H9 (cell line): Measurements from ENCODE around the gene EPOP. TPM values are rescaled to one million over a fixed set of nuclear protein-coding genes. Genes with fewer than 3 reads are reported as not detected.
A peak's percentile ranks its signal among the peaks of the same experiment; 100 is the strongest.

Experiments used
- DNase-seq: peaks from one replicate; pipeline ENCODE4 v3.0.0-alpha.2; 2017
- H2AFZ ChIP-seq: one replicate; pipeline ENCODE4 v1.6.1; 2013; ENCODE audit warnings: mild to moderate bottlenecking, low read length, control low read depth, moderate library complexity
- H2AK5ac ChIP-seq: 2 replicates; pipeline ENCODE4 v1.6.1; 2013; ENCODE audit warnings: low read length, control low read depth, mixed read lengths; ENCODE audit not compliant: insufficient read length
- H2BK120ac ChIP-seq: one replicate; pipeline ENCODE4 v1.6.1; 2013; ENCODE audit warnings: low read depth, mild to moderate bottlenecking, low read length, control low read depth, inconsistent platforms; ENCODE audit not compliant: poor library complexity, severe bottlenecking
- H2BK12ac ChIP-seq: 2 replicates; pipeline ENCODE4 v1.6.1; 2013; ENCODE audit warnings: low read length, control low read depth, mixed read lengths, low read depth; ENCODE audit not compliant: insufficient read length
- H2BK15ac ChIP-seq: 2 replicates; pipeline ENCODE4 v1.6.1; 2013; ENCODE audit warnings: low read depth, low read length, control low read depth
- H2BK20ac ChIP-seq: one replicate; pipeline ENCODE4 v1.6.1; 2013; ENCODE audit warnings: low read depth, mild to moderate bottlenecking, low read length, control low read depth, inconsistent platforms; ENCODE audit not compliant: poor library complexity, severe bottlenecking
- H2BK5ac ChIP-seq: 2 replicates; pipeline ENCODE4 v1.6.1; 2013; ENCODE audit warnings: low read length, control low read depth, mixed read lengths; ENCODE audit not compliant: insufficient read length
- H3K14ac ChIP-seq: 2 replicates; pipeline ENCODE4 v1.6.1; 2013; ENCODE audit warnings: low read length, control low read depth; ENCODE audit not compliant: insufficient read depth
- H3K18ac ChIP-seq: 2 replicates; pipeline ENCODE4 v1.6.1; 2013; ENCODE audit warnings: low read depth, mild to moderate bottlenecking, mixed read lengths, low read length, control low read depth; ENCODE audit not compliant: insufficient read length
- H3K23ac ChIP-seq: 2 replicates; pipeline ENCODE4 v1.6.1; 2013; ENCODE audit warnings: low read length, control low read depth, mixed read lengths, low read depth; ENCODE audit not compliant: insufficient read length
- H3K23me2 ChIP-seq: 2 replicates; pipeline ENCODE4 v1.6.1; 2013; ENCODE audit warnings: low read depth, mild to moderate bottlenecking, mixed read lengths, low read length, control low read depth; ENCODE audit not compliant: insufficient read length, poor library complexity, severe bottlenecking
- H3K27ac ChIP-seq: 2 replicates; pipeline ENCODE4 v1.5.1; 2013; ENCODE audit warnings: low read length, control low read depth, mixed read lengths, low read depth; ENCODE audit not compliant: insufficient read length
- H3K27me3 ChIP-seq: 2 replicates; pipeline ENCODE4 v1.6.1; 2013; ENCODE audit warnings: low read length, control low read depth, inconsistent platforms; ENCODE audit not compliant: insufficient read depth
- H3K4ac ChIP-seq: 2 replicates; pipeline ENCODE4 v1.6.1; 2013; ENCODE audit warnings: low read depth, mild to moderate bottlenecking, control low read depth, inconsistent platforms, low read length, moderate library complexity
- H3K4me1 ChIP-seq: 2 replicates; pipeline ENCODE4 v1.6.1; 2013; ENCODE audit warnings: low read length, control low read depth, inconsistent platforms; ENCODE audit not compliant: insufficient read depth
- H3K4me2 ChIP-seq: 2 replicates; pipeline ENCODE4 v1.6.1; 2013; ENCODE audit warnings: low read length, control low read depth, mixed read lengths; ENCODE audit not compliant: insufficient read length, insufficient read depth
- H3K56ac ChIP-seq: 2 replicates; pipeline ENCODE4 v1.6.1; 2013; ENCODE audit warnings: low read depth, mild to moderate bottlenecking, mixed read lengths, low read length, control low read depth; ENCODE audit not compliant: insufficient read length
- H3K79me1 ChIP-seq: 2 replicates; pipeline ENCODE4 v1.6.1; 2013; ENCODE audit warnings: low read depth, mild to moderate bottlenecking, moderate library complexity, low read length, control low read depth, inconsistent platforms; ENCODE audit not compliant: insufficient read depth, poor library complexity, severe bottlenecking
- H3K79me2 ChIP-seq: 2 replicates; pipeline ENCODE4 v1.6.1; 2013; ENCODE audit warnings: low read length, control low read depth, inconsistent platforms; ENCODE audit not compliant: insufficient read depth
- H3K9ac ChIP-seq: 2 replicates; pipeline ENCODE4 v1.6.1; 2013; ENCODE audit warnings: low read length, control low read depth, mixed read lengths; ENCODE audit not compliant: insufficient read length; ENCODE audit errors: extremely low read depth
- H3K9me3 ChIP-seq: one replicate; pipeline ENCODE4 v1.6.1; 2013; ENCODE audit warnings: low read depth, low read length, inconsistent platforms; ENCODE audit not compliant: control insufficient read depth
- H3T11ph ChIP-seq: one replicate; pipeline ENCODE4 v1.6.1; 2013; ENCODE audit warnings: mild to moderate bottlenecking, low read length, control low read depth, inconsistent platforms
- H4K20me1 ChIP-seq: one replicate; pipeline ENCODE4 v1.6.1; 2013; ENCODE audit not compliant: control insufficient read depth, insufficient read length, insufficient read depth
- H4K5ac ChIP-seq: 2 replicates; pipeline ENCODE4 v1.6.1; 2013; ENCODE audit warnings: low read depth, mild to moderate bottlenecking, mixed read lengths, low read length, control low read depth; ENCODE audit not compliant: insufficient read length
- H4K8ac ChIP-seq: replicated peaks from 2 replicates; pipeline ENCODE4 v1.6.1; 2013; ENCODE audit warnings: low read length, control low read depth, mixed read lengths, low read depth; ENCODE audit not compliant: insufficient read length
- H4K91ac ChIP-seq: 2 replicates; pipeline ENCODE4 v1.6.1; 2013; ENCODE audit warnings: low read depth, mild to moderate bottlenecking, moderate library complexity, mixed read lengths, low read length, control low read depth; ENCODE audit not compliant: insufficient read length
- H3K27ac Mint-ChIP-seq, 3 experiments: 2 replicates in 2 of 3; 3 replicates in 1 of 3; pipeline ENCODE4 v1.8.0; 2020 to 2021; ENCODE audit warnings: mixed read lengths in 3 of 3, mild to moderate bottlenecking in 1 of 3, moderate library complexity in 1 of 3
- H3K27me3 Mint-ChIP-seq: 2 replicates; pipeline ENCODE4 v1.8.0; 2021; ENCODE audit warnings: low read depth, mild to moderate bottlenecking, moderate library complexity, mixed read lengths
- H3K36me3 Mint-ChIP-seq, 3 experiments: 2 replicates in 2 of 3; 3 replicates in 1 of 3; pipeline ENCODE4 v1.8.0; 2020 to 2021; ENCODE audit warnings: low read depth in 3 of 3, mixed read lengths in 3 of 3; ENCODE audit not compliant: insufficient read depth in 1 of 3
- H3K4me1 Mint-ChIP-seq, 2 experiments: 2 replicates each; pipeline ENCODE4 v1.8.0; 2020; ENCODE audit warnings: mixed read lengths in 2 of 2
- H3K4me3 Mint-ChIP-seq, 2 experiments: 2 replicates in 1 of 2; 3 replicates in 1 of 2; pipeline ENCODE4 v1.8.0; 2020 to 2021; ENCODE audit warnings: mild to moderate bottlenecking in 2 of 2, mixed read lengths in 2 of 2, moderate library complexity in 1 of 2
- H3K9me3 Mint-ChIP-seq, 2 experiments: 2 replicates in 1 of 2; 3 replicates in 1 of 2; pipeline ENCODE4 v1.8.0; 2020; ENCODE audit warnings: mild to moderate bottlenecking in 2 of 2, mixed read lengths in 2 of 2, moderate library complexity in 1 of 2
- WGBS: extraction: QIAGEN DNeasy Blood & Tissue Kit; methylation state at CpG from one replicate; pipeline ENCODE4 v1.1.7; 2013; ENCODE audit warnings: missing lambda C conversion rate, low lambda C conversion rate, mixed read lengths; ENCODE audit not compliant: insufficient read length; ENCODE audit errors: extremely low coverage; 5-methylcytosine and 5-hydroxymethylcytosine counted together
- total RNA-seq: library from RNA; stranded (reverse); gene quantifications from 2 replicates; pipeline ENCODE4 v1.2.1, GENCODE V29; 2021
- TF ChIP-seq, protein P1 (sequence below): fragments of 200-600 bp; sonication (generic); conservative IDR thresholded peaks from 3 replicates; pipeline ENCODE4 v1.8.0; 2021; ENCODE audit warnings: antibody characterized with exemption, mild to moderate bottlenecking

The EPOP gene
- total RNA-seq, 1 experiment from 2014 or later: 5.9 TPM

DNA sequence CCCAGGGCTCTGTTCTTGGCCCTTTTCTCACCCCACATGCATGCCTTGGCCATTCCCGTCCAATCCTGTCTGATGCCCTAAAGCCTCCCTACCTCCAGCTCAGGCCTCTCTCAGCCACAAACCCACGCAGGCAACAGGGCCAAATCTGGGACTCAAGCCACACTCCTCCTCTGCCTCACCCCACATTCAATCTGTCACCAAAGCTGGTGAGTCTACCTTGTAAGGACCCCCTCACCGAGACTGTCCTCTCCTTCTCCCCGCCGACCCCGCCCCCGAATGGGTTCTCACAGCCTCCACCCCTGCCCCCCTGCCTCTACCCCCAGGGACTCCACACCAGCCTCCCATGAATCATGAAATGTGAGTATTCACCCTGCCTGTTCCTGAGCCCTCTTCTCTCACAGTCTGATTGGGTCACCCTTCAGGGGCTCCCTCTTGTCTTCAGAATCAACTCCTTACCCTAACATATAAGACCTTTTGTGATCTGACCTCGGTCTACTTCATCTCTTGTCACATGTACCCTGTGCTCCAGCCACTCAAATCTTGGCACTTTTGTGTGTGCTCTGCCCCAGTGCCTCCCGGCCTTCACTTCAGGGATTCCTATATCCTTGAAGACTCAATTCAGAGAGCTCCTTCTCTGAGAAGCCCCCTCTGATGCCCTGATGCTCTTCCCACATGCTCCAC, 10.7 kb downstream of the EPOP start:
- Histone ChIP-seq H3K27ac (no peak overlapping the region), H3K23ac (no peak overlapping the region), H2BK5ac (no peak overlapping the region), H2BK15ac (no peak overlapping the region), H2BK20ac (no peak overlapping the region), H4K5ac (no peak overlapping the region), H3K27me3 (peaks cover 13% of the 10 kb centered on the region), H4K20me1 (no peaks in the 10 kb centered on the region), H3K4me1 (no peaks in the 10 kb centered on the region), H3K14ac (peak overlapping the region; percentile 37; the same call in 1 of the 2 replicates), H2BK12ac (no peak overlapping the region), H2BK120ac (no peak overlapping the region), H3K79me2 (no peaks in the 10 kb centered on the region), H3K79me1 (no peaks in the 10 kb centered on the region), H3T11ph (no peak overlapping the region), H3K56ac (no peak overlapping the region), H3K18ac (no peak overlapping the region), H2AK5ac (no peak overlapping the region), H3K9me3 (no peaks in the 10 kb centered on the region), H3K4me2 (no peak overlapping the region), H4K91ac (no peak overlapping the region), H3K23me2 (no peaks in the 10 kb centered on the region), H3K4ac (no peak overlapping the region), H2AFZ (no peak overlapping the region), H3K9ac (no peak overlapping the region), H4K8ac (no peak overlapping the region)
- Mint-ChIP-seq H3K4me3 (no peak overlapping the region), H3K4me1 (peaks cover 15 to 40% of the 10 kb centered on the region in 2 experiments), H3K27ac (no peak overlapping the region; a peak in 1 of 7 replicates), H3K36me3 (no peaks in the 10 kb centered on the region), H3K9me3 (peaks cover 0 to 3% of the 10 kb centered on the region in 2 experiments; a peak in 1 of 5 replicates), H3K27me3 (peaks cover 49% of the 10 kb centered on the region)
- no peak for DNase-seq
- TF ChIP-seq, protein P1, sequence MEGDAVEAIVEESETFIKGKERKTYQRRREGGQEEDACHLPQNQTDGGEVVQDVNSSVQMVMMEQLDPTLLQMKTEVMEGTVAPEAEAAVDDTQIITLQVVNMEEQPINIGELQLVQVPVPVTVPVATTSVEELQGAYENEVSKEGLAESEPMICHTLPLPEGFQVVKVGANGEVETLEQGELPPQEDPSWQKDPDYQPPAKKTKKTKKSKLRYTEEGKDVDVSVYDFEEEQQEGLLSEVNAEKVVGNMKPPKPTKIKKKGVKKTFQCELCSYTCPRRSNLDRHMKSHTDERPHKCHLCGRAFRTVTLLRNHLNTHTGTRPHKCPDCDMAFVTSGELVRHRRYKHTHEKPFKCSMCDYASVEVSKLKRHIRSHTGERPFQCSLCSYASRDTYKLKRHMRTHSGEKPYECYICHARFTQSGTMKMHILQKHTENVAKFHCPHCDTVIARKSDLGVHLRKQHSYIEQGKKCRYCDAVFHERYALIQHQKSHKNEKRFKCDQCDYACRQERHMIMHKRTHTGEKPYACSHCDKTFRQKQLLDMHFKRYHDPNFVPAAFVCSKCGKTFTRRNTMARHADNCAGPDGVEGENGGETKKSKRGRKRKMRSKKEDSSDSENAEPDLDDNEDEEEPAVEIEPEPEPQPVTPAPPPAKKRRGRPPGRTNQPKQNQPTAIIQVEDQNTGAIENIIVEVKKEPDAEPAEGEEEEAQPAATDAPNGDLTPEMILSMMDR: no peak
- no CpG with 5 or more reads among the region's 9 CpGs for WGBS
